CD4-positive, alpha-beta T cell (primary cell): Measurements from ENCODE around the gene AFF2. TPM values are rescaled to one million over a fixed set of nuclear protein-coding genes. Genes with fewer than 3 reads are reported as not detected.
"Not testable (repeated sequence)": the region's sequence is repeated elsewhere in the genome, so short reads cannot be mapped to it uniquely, and the experiment has no call there.

Experiments used
- ATAC-seq: fragments of 200-7000 bp; cut with Tn5 transposase; one replicate; pipeline ENCODE4 v1.10.0; 2022; ENCODE audit warnings: mild to moderate bottlenecking; ENCODE audit not compliant: poor library complexity
- CTCF ChIA-PET: fragments of 350-600 bp; sonication (Branson Sonifier 250); formaldehyde crosslinking; loops from one replicate; lab custom pipeline; 2021; ENCODE audit warnings: antibody characterized with exemption, inconsistent platforms; lab: Charles Lee
- POLR2A ChIA-PET: fragments of 350-600 bp; sonication (Branson Sonifier 250); formaldehyde crosslinking; loops from one replicate; lab custom pipeline; 2021; ENCODE audit warnings: antibody characterized with exemption, inconsistent platforms; lab: Charles Lee
- DNase-seq, 14 experiments: peaks; one replicate each; pipeline ENCODE4 v3.0.0-alpha.2; 2013 to 2020; ENCODE audit warnings: mixed read lengths in 2 of 14
- H3K27ac ChIP-seq, 2 donors: one replicate each; pipeline versions ENCODE4 v1.5.1 to v1.7.0; 2013; ENCODE audit warnings: low read length in 2 of 2, low read depth in 1 of 2, mild to moderate bottlenecking in 1 of 2
- H3K27me3 ChIP-seq, 2 experiments: 1 replicate in 1 of 2; 2 replicates in 1 of 2; pipeline versions ENCODE4 v1.6.1 to v1.7.0; 2013; ENCODE audit warnings: low read length in 2 of 2, control low read depth in 1 of 2, mild to moderate bottlenecking in 1 of 2, moderate library complexity in 1 of 2; ENCODE audit not compliant: insufficient read depth in 2 of 2, control insufficient read depth in 1 of 2
- H3K36me3 ChIP-seq: one replicate; pipeline ENCODE4 v1.6.1; 2013; ENCODE audit warnings: low read length, control low read depth; ENCODE audit not compliant: insufficient read depth
- H3K4me1 ChIP-seq: one replicate; pipeline ENCODE4 v1.6.1; 2013; ENCODE audit warnings: low read length, control low read depth; ENCODE audit not compliant: insufficient read depth
- H3K4me3 ChIP-seq: one replicate; pipeline ENCODE4 v1.5.1; 2013; ENCODE audit warnings: mild to moderate bottlenecking, low read length, moderate library complexity
- H3K9me3 ChIP-seq, 2 experiments: 1 replicate in 1 of 2; 2 replicates in 1 of 2; pipeline versions ENCODE4 v1.6.1 to v1.7.0; 2013; ENCODE audit warnings: low read length in 2 of 2, mild to moderate bottlenecking in 2 of 2, control low read depth in 1 of 2, moderate library complexity in 1 of 2; ENCODE audit not compliant: control insufficient read depth in 1 of 2, insufficient read depth in 1 of 2
- H3K27ac Mint-ChIP-seq: one replicate; pipeline ENCODE4 v1.8.0; 2020; ENCODE audit warnings: mixed read lengths
- H3K27me3 Mint-ChIP-seq: one replicate; pipeline ENCODE4 v1.8.0; 2021; ENCODE audit warnings: mixed read lengths
- H3K36me3 Mint-ChIP-seq: one replicate; pipeline ENCODE4 v1.8.0; 2021; ENCODE audit warnings: low read depth, mixed read lengths
- H3K4me1 Mint-ChIP-seq: one replicate; pipeline ENCODE4 v1.8.0; 2021; ENCODE audit warnings: low read depth, mixed read lengths
- H3K4me3 Mint-ChIP-seq: one replicate; pipeline ENCODE4 v1.8.0; 2020; ENCODE audit warnings: mild to moderate bottlenecking, mixed read lengths
- H3K9me3 Mint-ChIP-seq: one replicate; pipeline ENCODE4 v1.8.0; 2020; ENCODE audit warnings: mixed read lengths
- CTCF ChIP-seq: fragments of 200-600 bp; IDR thresholded peaks from one replicate; pipeline ENCODE4 v1.8.0; 2022; ENCODE audit warnings: antibody characterized with exemption, mild to moderate bottlenecking
- intact Hi-C, 2 experiments: fragments of 100-400 bp; cut with DNase I in 1 of 2; cut with micrococcal nuclease in 1 of 2; formaldehyde crosslinking; loops; one replicate each; pipeline versions ENCODE4 v1.15.1 to v1.9.0; 2023 to 2025; cut with DNase I, micrococcal nuclease
- total RNA-seq, 174 experiments: library from RNA in 2 of 174; stranded (reverse) in 2 of 174; gene quantifications; one replicate each; pipeline ENCODE4 v1.2.3 and lab custom pipeline; 2021 to 2026

AFF2 gene
- total RNA-seq, 2 experiments from 2014 or later = 5.9 to 6.2 TPM

- H3K27ac Mint-ChIP-seq = no peak overlapping the region
Measured at GRCh38 chrX:148664171-148664570, 163.8 kb downstream of the AFF2 start.

GRCh38 chrX:148664995-148665394 lies 164.6 kb downstream of the AFF2 start:
- no peak overlapping the region for H3K4me3 Mint-ChIP-seq
- Histone ChIP-seq H3K4me3 (no peak overlapping the region), H3K9me3 (peaks cover 0 to 8% of the 10 kb centered on the region in 2 experiments), H3K27me3 (no peaks in the 10 kb centered on the region), H3K27ac (no peak overlapping the region), H3K4me1 (no peaks in the 10 kb centered on the region), H3K36me3 (no peaks in the 10 kb centered on the region)
- intact Hi-C loops = no loop called here
- H3K27me3 Mint-ChIP-seq = no peaks in the 10 kb centered on the region
- ATAC-seq (no peak), DNase-seq (no peak)
- peaks cover 17% of the 10 kb centered on the region for H3K36me3 Mint-ChIP-seq
- H3K4me1 Mint-ChIP-seq = no peaks in the 10 kb centered on the region
- ChIA-PET POLR2A (no interaction called here), CTCF (no interaction called here)
- no peak overlapping the region for H3K27ac Mint-ChIP-seq
- TF ChIP-seq CTCF = no peak
- peaks cover 2% of the 10 kb centered on the region for H3K9me3 Mint-ChIP-seq

More at GRCh38 chrX:148664171-148664570, 163.8 kb downstream of the AFF2 start:
- no peaks in the 10 kb centered on the region for H3K4me1 Mint-ChIP-seq
- intact Hi-C loops = no loop called here
- no peak for TF ChIP-seq CTCF
- DNase-seq = no peak
- no peak overlapping the region for H3K4me3 Mint-ChIP-seq
- no peaks in the 10 kb centered on the region for H3K27me3 Mint-ChIP-seq
- H3K9me3 Mint-ChIP-seq = no peaks in the 10 kb centered on the region
- Histone ChIP-seq H3K4me1 (no peaks in the 10 kb centered on the region), H3K27ac (no peak overlapping the region), H3K4me3 (no peak overlapping the region), H3K9me3 (peaks cover 0 to 8% of the 10 kb centered on the region in 2 experiments), H3K27me3 (no peaks in the 10 kb centered on the region), H3K36me3 (no peaks in the 10 kb centered on the region)
- ChIA-PET CTCF (no interaction called here), POLR2A (no interaction called here)
- ATAC-seq = no peak
- H3K36me3 Mint-ChIP-seq = peaks cover 14% of the 10 kb centered on the region

- CTCF ChIA-PET, H3K9me3 ChIP-seq, H3K27me3 ChIP-seq, DNase-seq, H3K4me1 Mint-ChIP-seq, H3K27ac ChIP-seq, H3K4me1 ChIP-seq, intact Hi-C loops, ATAC-seq, POLR2A ChIA-PET, H3K4me3 ChIP-seq, H3K27me3 Mint-ChIP-seq, H3K9me3 Mint-ChIP-seq, H3K4me3 Mint-ChIP-seq, H3K27ac Mint-ChIP-seq, H3K36me3 ChIP-seq: not testable (repeated sequence)
- peaks cover 14% of the 10 kb centered on the region for H3K36me3 Mint-ChIP-seq
Measured at GRCh38 chrX:148669175-148669574, 168.8 kb downstream of the AFF2 start.

GRCh38 chrX:148670277-148670676 lies 169.9 kb downstream of the AFF2 start:
- ChIA-PET CTCF (no interaction called here), POLR2A (no interaction called here)
- Mint-ChIP-seq H3K36me3 (peaks cover 13% of the 10 kb centered on the region), H3K27ac (no peak overlapping the region), H3K4me1 (no peaks in the 10 kb centered on the region), H3K9me3 (peaks cover 5% of the 10 kb centered on the region), H3K4me3 (no peak overlapping the region), H3K27me3 (no peaks in the 10 kb centered on the region)
- Histone ChIP-seq H3K27ac (no peak overlapping the region), H3K9me3 (peaks cover 0 to 8% of the 10 kb centered on the region in 2 experiments), H3K4me3 (no peak overlapping the region), H3K36me3 (no peaks in the 10 kb centered on the region), H3K27me3 (no peaks in the 10 kb centered on the region), H3K4me1 (no peaks in the 10 kb centered on the region)
- no peak for ATAC-seq
- TF ChIP-seq CTCF = no peak
- intact Hi-C loops = no loop called here
- no peak for DNase-seq
